HCT116 (cell line): ENCODE measurements around the gene DNLZ. TPM values are rescaled to one million over a fixed set of nuclear protein-coding genes. Genes with fewer than 3 reads are reported as not detected.

Source experiments
- ATAC-seq: fragments of 200-7000 bp; cut with Tn5 transposase; 2 replicates; pipeline ENCODE4 v1.9.1; 2020; ENCODE audit warnings: mild to moderate bottlenecking, moderate library complexity
- BruUV-seq: library from RNA; stranded (reverse); fragments of 400-500 nt; replicated peaks from 2 replicates; lab custom pipeline; 2021; lab: Mats Ljungman, UMichigan
- CTCF ChIA-PET: fragments of 300-600 bp; sonication (Branson Sonifier 250); formaldehyde crosslinking; loops from one replicate; lab custom pipeline; 2021; ENCODE audit warnings: antibody characterized with exemption; lab: Charles Lee
- POLR2A ChIA-PET: fragments of 300-600, 350-600 bp; sonication (Branson Sonifier 250); formaldehyde crosslinking; loops from one replicate; lab custom pipeline; 2021; ENCODE audit warnings: antibody characterized with exemption; lab: Charles Lee
- RAD21 ChIA-PET, 2 experiments: fragments of 300-600 bp; sonication (Branson Sonifier 250); formaldehyde crosslinking; loops; one replicate each; lab custom pipeline; 2023; ENCODE audit warnings: low total read pairs in 2 of 2; ENCODE audit not compliant: uncharacterized antibody in 2 of 2, unreplicated experiment in 2 of 2, low non-redundant PET in 1 of 2; lab: Charles Lee
- DNase-seq: peaks from one replicate; pipeline ENCODE4 v3.0.0-alpha.2; 2010; ENCODE audit warnings: low read depth, low spot score
- H2AFZ ChIP-seq: fragments of 200-600 bp; shearing (Covaris generic), sonication (generic); 2 replicates; pipeline ENCODE4 v1.6.1; 2017; ENCODE audit warnings: low read depth, mixed run types, mixed read lengths, antibody characterized with exemption, low read length; ENCODE audit not compliant: poor library complexity, severe bottlenecking
- H3K27ac ChIP-seq: 2 replicates; pipeline ENCODE4 v1.5.1; 2012; ENCODE audit warnings: low read depth, low read length
- H3K27me3 ChIP-seq: fragments of 200-600 bp; sonication (generic); 2 replicates; pipeline ENCODE4 v1.6.1; 2016; ENCODE audit warnings: mixed run types, low read length, mixed read lengths; ENCODE audit not compliant: insufficient read depth
- H3K36me3 ChIP-seq, 2 experiments: fragments of 200-500 bp in 1 of 2; fragments of 200-600 bp in 1 of 2; sonication (Bioruptor generic) in 1 of 2; sonication (generic) in 1 of 2; 2 replicates each; pipeline versions ENCODE4 v1.5.1 to v1.6.1; 2014 to 2016; ENCODE audit warnings: low read length in 2 of 2, inconsistent platforms in 1 of 2, mixed read lengths in 1 of 2, mixed run types in 1 of 2; ENCODE audit not compliant: insufficient read depth in 2 of 2, control insufficient read depth in 1 of 2
- H3K4me1 ChIP-seq, 2 experiments: fragments of 200-600 bp in 1 of 2; sonication (generic) in 1 of 2; 2 replicates each; pipeline versions ENCODE4 v1.5.1 to v1.6.1; 2012 to 2017; ENCODE audit warnings: low read length in 2 of 2, inconsistent platforms in 1 of 2, mild to moderate bottlenecking in 1 of 2, mixed read lengths in 1 of 2, mixed run types in 1 of 2, moderate library complexity in 1 of 2; ENCODE audit not compliant: insufficient read depth in 2 of 2, control insufficient read depth in 1 of 2
- H3K4me2 ChIP-seq: fragments of 200-600 bp; sonication (generic); 2 replicates; pipeline ENCODE4 v1.6.1; 2017; ENCODE audit warnings: mixed run types, low read length, mixed read lengths
- H3K4me3 ChIP-seq, 2 experiments: fragments of 200-600 bp in 1 of 2; sonication (generic) in 1 of 2; replicated peaks in 1 of 2; 2 replicates each; pipeline ENCODE4 v1.5.1; 2011 to 2016; ENCODE audit warnings: low read length in 2 of 2, control low read depth in 1 of 2, low read depth in 1 of 2, mild to moderate bottlenecking in 1 of 2, mixed read lengths in 1 of 2, mixed run types in 1 of 2
- H3K79me2 ChIP-seq: fragments of 200-600 bp; sonication (generic); 2 replicates; pipeline ENCODE4 v1.6.1; 2017; ENCODE audit warnings: mild to moderate bottlenecking, mixed run types, low read length, moderate library complexity, mixed read lengths; ENCODE audit not compliant: insufficient read depth
- H3K9ac ChIP-seq: fragments of 200-600 bp; sonication (generic); 2 replicates; pipeline ENCODE4 v1.6.1; 2016; ENCODE audit warnings: low read length, mixed read lengths
- H3K9me2 ChIP-seq: fragments of 200-600 bp; sonication (generic), shearing (Covaris generic); 2 replicates; pipeline ENCODE4 v1.6.1; 2017; ENCODE audit warnings: mixed run types, mild to moderate bottlenecking, moderate library complexity; ENCODE audit not compliant: insufficient read depth
- H3K9me3 ChIP-seq, 2 experiments: fragments of 200-500 bp in 1 of 2; fragments of 200-600 bp in 1 of 2; sonication (Bioruptor generic) in 1 of 2; sonication (generic) in 1 of 2; 2 replicates each; pipeline ENCODE4 v1.6.1; 2014 to 2017; ENCODE audit warnings: low read length in 2 of 2, mixed read lengths in 2 of 2, inconsistent platforms in 1 of 2, low read depth in 1 of 2, mild to moderate bottlenecking in 1 of 2, mixed run types in 1 of 2, moderate library complexity in 1 of 2; ENCODE audit not compliant: control insufficient read depth in 1 of 2, insufficient read depth in 1 of 2
- H4K20me1 ChIP-seq: fragments of 200-600 bp; sonication (generic), shearing (Covaris generic); 2 replicates; pipeline ENCODE4 v1.6.1; 2017; ENCODE audit warnings: mixed run types, mild to moderate bottlenecking, moderate library complexity; ENCODE audit not compliant: insufficient read depth
- EZH2 ChIP-seq: fragments of 200-600 bp; sonication (generic); IDR thresholded peaks from 2 replicates; pipeline ENCODE4 v1.6.1; 2017; ENCODE audit warnings: antibody characterized with exemption, mixed run types
- JUND ChIP-seq: IDR thresholded peaks from 2 replicates; pipeline ENCODE4 v1.6.1; 2012
- POLR2AphosphoS5 ChIP-seq: IDR thresholded peaks from 2 replicates; pipeline ENCODE4 v1.6.1; 2011; ENCODE audit warnings: mild to moderate bottlenecking, low read depth, low read length, moderate library complexity
- RAD21 ChIP-seq: IDR thresholded peaks from 2 replicates; pipeline ENCODE4 v1.6.1; 2012; ENCODE audit warnings: low read depth, mild to moderate bottlenecking
- SIN3A ChIP-seq: IDR thresholded peaks from 2 replicates; pipeline ENCODE4 v1.6.1; 2012; ENCODE audit warnings: low read depth
- SP1 ChIP-seq: IDR thresholded peaks from 2 replicates; pipeline ENCODE4 v1.6.1; 2012; ENCODE audit warnings: low read depth
- SRF ChIP-seq: IDR thresholded peaks from 2 replicates; pipeline ENCODE4 v1.6.1; 2012; ENCODE audit warnings: low read depth
- TCF7L2 ChIP-seq: IDR thresholded peaks from 2 replicates; pipeline ENCODE4 v1.7.0; 2011; ENCODE audit warnings: borderline replicate concordance, inconsistent platforms; ENCODE audit not compliant: insufficient read depth, insufficient read length; ENCODE audit errors: extremely low read depth
- ZFX ChIP-seq: fragments of 450-650 bp; IDR thresholded peaks from 2 replicates; pipeline ENCODE4 v1.6.1; 2017
- intact Hi-C: fragments of 100-400 bp; cut with micrococcal nuclease; formaldehyde crosslinking; loops from 2 replicates; pipeline ENCODE4 v1.10.0; 2022
- total RNA-seq: library from RNA; stranded (reverse); gene quantifications from one replicate; pipeline ENCODE4 v1.2.1, GENCODE V29; 2021; ENCODE audit not compliant: unreplicated experiment
- TF ChIP-seq, protein P1 (sequence below): IDR thresholded peaks from 2 replicates; pipeline ENCODE4 v1.6.1; 2012; ENCODE audit warnings: low read depth
- TF ChIP-seq, protein P2 (sequence below), 3 experiments: fragments of 200-600 bp in 1 of 3; sonication (generic) in 1 of 3; IDR thresholded peaks in 2 of 3; conservative IDR thresholded peaks in 1 of 3; 2 replicates each; pipeline ENCODE4 v1.5.1; 2012 to 2017; ENCODE audit warnings: low read depth in 2 of 3, low read length in 2 of 3, antibody characterized with exemption in 1 of 3, borderline replicate concordance in 1 of 3, control low read depth in 1 of 3, mild to moderate bottlenecking in 1 of 3, mixed read lengths in 1 of 3, mixed run types in 1 of 3, moderate library complexity in 1 of 3; ENCODE audit not compliant: insufficient read depth in 1 of 3
- TF ChIP-seq, protein P3 (sequence below): IDR thresholded peaks from 2 replicates; pipeline ENCODE4 v1.6.1; 2012

Gene DNLZ
- total RNA-seq, 1 experiment from 2014 or later = 21.9 TPM

DNA sequence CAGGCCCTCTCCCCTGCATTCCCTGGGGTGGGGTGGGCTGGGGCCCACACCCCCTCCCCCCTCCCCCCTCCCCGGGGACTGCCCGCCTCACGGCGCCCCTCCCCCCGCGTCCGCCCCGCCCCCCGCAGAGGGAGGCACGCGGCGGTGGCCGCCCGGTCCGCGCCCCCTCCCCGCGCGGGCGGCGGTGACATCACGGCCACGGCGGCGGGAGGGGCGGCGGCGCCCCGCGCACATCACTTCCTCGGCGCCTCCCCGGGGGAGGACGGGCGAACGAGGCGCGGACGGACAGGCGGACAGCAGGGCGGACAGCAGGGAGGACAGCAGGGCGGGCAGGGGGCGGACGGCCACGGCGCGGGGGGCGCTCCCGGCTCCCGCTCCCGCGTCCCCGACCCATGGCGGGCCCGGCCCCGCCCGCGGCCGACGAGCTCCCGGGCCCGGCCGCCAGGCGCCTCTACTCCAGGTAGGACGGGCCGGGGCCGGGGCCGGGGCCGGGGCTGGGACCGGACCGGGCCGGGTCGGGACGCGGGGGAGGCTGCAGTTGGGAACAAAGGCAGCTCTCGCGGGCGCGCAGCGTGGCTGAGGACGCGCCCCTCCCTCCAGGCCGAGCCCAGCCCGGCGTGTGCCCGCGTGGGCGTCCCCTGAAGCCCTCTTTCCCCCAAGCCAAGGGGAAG is 36.1 kb downstream of the DNLZ start, which contains the start of gene GPSM1:
TSS of gene GPSM1 (plus strand) at position 236 of the 671 bp plus-strand sequence. CDS start at position 393, 157 bp downstream.
- Histone ChIP-seq H3K9ac (peak within 1 kb of the TSS; percentile 75), H3K9me3 (no peaks in the 10 kb centered on the region), H3K27ac (peak within 1 kb of the TSS; percentile 65), H3K4me1 (peaks cover 8 to 42% of the 10 kb centered on the region in 2 experiments; a peak in 3 of 4 replicates), H2AFZ (no peak within 1 kb of the TSS), H3K4me2 (peak within 1 kb of the TSS; percentile 98), H3K36me3 (no peaks in the 10 kb centered on the region), H4K20me1 (no peaks in the 10 kb centered on the region), H3K4me3 (peak within 1 kb of the TSS; percentile 71 to 76), H3K79me2 (peaks cover 20% of the 10 kb centered on the region; the same call in 1 of the 2 replicates), H3K9me2 (no peaks in the 10 kb centered on the region), H3K27me3 (no peaks in the 10 kb centered on the region)
- POLR2A ChIA-PET = interaction anchor here (0.6 to 0.7 kb wide), 2 partner anchors 35 to 1652 kb away, joined by 3 read pairs; no protein-coding TSS in a partner anchor
- DNase-seq = no peak
- intact Hi-C loops = no loop called here
- no peak for TF ChIP-seq EZH2
- peak; percentile 67 for TF ChIP-seq POLR2AphosphoS5
- TF ChIP-seq TCF7L2 = peak; percentile 6
- TF ChIP-seq ZFX = peak; percentile 51
- BruUV-seq = no TSS peak
- ATAC-seq = peak; percentile 57
- CTCF ChIA-PET = no interaction called here
- RAD21 ChIA-PET = no interaction called here

DNA sequence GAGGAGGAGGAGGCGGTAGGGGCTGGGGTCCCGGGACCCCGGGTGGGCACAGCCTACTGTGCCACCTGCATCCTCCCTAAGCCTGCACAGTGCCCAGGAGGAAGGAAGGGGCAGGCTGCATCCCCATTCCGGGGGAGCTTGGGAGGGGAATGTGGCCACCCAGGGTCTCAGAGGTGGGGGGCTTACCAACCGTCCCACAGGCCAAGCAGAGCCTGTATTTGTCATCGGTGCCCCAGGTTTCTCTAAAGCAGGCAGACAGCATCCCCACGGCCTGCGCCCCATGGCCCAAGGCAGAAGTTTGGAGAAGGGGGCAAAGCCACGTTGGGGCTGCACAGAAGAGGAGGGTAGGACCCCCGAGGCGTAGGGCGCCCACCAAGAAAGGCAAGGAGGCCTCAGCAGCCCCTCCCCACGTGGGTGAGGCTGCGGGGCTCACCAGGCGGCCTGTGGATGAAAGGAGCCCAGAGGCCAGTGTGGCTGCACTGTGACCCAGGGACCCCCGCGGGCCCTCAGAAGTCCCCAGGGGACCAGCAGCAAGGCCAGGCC is 36.7 kb downstream of the DNLZ start:
- Histone ChIP-seq H3K9ac (peak overlapping the region; percentile 56), H3K9me2 (no peaks in the 10 kb centered on the region), H3K36me3 (no peaks in the 10 kb centered on the region), H3K4me3 (peak overlapping the region; percentile 46 to 71), H3K79me2 (peaks cover 20% of the 10 kb centered on the region; the same call in 1 of the 2 replicates), H3K9me3 (no peaks in the 10 kb centered on the region), H3K4me1 (peaks cover 8 to 42% of the 10 kb centered on the region in 2 experiments; a peak in 3 of 4 replicates), H4K20me1 (no peaks in the 10 kb centered on the region), H3K4me2 (peak overlapping the region; percentile 98), H2AFZ (no peak overlapping the region), H3K27ac (peak overlapping the region; percentile 3; the same call in 1 of the 2 replicates), H3K27me3 (no peaks in the 10 kb centered on the region)
- ChIA-PET CTCF (interaction anchor here (1.2 kb wide), 1 partner anchor 36 kb away, joined by 3 read pairs; no protein-coding TSS in a partner anchor), RAD21 (no interaction called here), POLR2A (no interaction called here)
- intact Hi-C loops = no loop called here
- BruUV-seq = no TSS peak
- DNase-seq (no peak), ATAC-seq (no peak; the same call in 1 of the 2 replicates)
- TF ChIP-seq POLR2AphosphoS5 (no peak), RAD21 (no peak), TCF7L2 (no peak), SP1 (no peak), SRF (no peak), JUND (no peak), ZFX (no peak), SIN3A (no peak)
- TF ChIP-seq, protein P1, sequence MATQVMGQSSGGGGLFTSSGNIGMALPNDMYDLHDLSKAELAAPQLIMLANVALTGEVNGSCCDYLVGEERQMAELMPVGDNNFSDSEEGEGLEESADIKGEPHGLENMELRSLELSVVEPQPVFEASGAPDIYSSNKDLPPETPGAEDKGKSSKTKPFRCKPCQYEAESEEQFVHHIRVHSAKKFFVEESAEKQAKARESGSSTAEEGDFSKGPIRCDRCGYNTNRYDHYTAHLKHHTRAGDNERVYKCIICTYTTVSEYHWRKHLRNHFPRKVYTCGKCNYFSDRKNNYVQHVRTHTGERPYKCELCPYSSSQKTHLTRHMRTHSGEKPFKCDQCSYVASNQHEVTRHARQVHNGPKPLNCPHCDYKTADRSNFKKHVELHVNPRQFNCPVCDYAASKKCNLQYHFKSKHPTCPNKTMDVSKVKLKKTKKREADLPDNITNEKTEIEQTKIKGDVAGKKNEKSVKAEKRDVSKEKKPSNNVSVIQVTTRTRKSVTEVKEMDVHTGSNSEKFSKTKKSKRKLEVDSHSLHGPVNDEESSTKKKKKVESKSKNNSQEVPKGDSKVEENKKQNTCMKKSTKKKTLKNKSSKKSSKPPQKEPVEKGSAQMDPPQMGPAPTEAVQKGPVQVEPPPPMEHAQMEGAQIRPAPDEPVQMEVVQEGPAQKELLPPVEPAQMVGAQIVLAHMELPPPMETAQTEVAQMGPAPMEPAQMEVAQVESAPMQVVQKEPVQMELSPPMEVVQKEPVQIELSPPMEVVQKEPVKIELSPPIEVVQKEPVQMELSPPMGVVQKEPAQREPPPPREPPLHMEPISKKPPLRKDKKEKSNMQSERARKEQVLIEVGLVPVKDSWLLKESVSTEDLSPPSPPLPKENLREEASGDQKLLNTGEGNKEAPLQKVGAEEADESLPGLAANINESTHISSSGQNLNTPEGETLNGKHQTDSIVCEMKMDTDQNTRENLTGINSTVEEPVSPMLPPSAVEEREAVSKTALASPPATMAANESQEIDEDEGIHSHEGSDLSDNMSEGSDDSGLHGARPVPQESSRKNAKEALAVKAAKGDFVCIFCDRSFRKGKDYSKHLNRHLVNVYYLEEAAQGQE = no peak
- TF ChIP-seq, protein P2, sequence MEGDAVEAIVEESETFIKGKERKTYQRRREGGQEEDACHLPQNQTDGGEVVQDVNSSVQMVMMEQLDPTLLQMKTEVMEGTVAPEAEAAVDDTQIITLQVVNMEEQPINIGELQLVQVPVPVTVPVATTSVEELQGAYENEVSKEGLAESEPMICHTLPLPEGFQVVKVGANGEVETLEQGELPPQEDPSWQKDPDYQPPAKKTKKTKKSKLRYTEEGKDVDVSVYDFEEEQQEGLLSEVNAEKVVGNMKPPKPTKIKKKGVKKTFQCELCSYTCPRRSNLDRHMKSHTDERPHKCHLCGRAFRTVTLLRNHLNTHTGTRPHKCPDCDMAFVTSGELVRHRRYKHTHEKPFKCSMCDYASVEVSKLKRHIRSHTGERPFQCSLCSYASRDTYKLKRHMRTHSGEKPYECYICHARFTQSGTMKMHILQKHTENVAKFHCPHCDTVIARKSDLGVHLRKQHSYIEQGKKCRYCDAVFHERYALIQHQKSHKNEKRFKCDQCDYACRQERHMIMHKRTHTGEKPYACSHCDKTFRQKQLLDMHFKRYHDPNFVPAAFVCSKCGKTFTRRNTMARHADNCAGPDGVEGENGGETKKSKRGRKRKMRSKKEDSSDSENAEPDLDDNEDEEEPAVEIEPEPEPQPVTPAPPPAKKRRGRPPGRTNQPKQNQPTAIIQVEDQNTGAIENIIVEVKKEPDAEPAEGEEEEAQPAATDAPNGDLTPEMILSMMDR (IDR thresholded peaks at IDR 0.05 in 2 of 3, conservative IDR thresholded peaks at IDR 0.05 in 1 of 3; ENCODE audit: borderline replicate concordance in 1 of 3, insufficient read depth in 1 of 3, low read depth in 2 of 3, low read length in 2 of 3) = no peak
- TF ChIP-seq, protein P3, sequence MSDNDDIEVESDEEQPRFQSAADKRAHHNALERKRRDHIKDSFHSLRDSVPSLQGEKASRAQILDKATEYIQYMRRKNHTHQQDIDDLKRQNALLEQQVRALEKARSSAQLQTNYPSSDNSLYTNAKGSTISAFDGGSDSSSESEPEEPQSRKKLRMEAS = no peak
